Neuron (in vitro differentiated cells): ENCODE measurements around the gene ZNF474.
A peak's percentile ranks its signal among the peaks of the same experiment; 100 is the strongest.

Experiments used
- H2AFZ ChIP-seq: one replicate; pipeline ENCODE4 v1.6.1; 2013; ENCODE audit warnings: low read depth, mild to moderate bottlenecking, inconsistent platforms, low read length, moderate library complexity
- H3K27me3 ChIP-seq: one replicate; pipeline ENCODE4 v1.6.1; 2013; ENCODE audit warnings: low read length; ENCODE audit not compliant: insufficient read depth
- H3K36me3 ChIP-seq: one replicate; pipeline ENCODE4 v1.6.1; 2013; ENCODE audit warnings: low read length; ENCODE audit not compliant: insufficient read depth
- H3K4me1 ChIP-seq: one replicate; pipeline ENCODE4 v1.6.1; 2013; ENCODE audit warnings: low read length; ENCODE audit not compliant: insufficient read depth
- H3K4me3 ChIP-seq: 2 replicates; pipeline ENCODE4 v1.5.1; 2013; ENCODE audit warnings: mild to moderate bottlenecking, low read length, moderate library complexity
- H3K9me3 ChIP-seq: one replicate; pipeline ENCODE4 v1.6.1; 2013; ENCODE audit warnings: low read length

The ZNF474 gene

DNA sequence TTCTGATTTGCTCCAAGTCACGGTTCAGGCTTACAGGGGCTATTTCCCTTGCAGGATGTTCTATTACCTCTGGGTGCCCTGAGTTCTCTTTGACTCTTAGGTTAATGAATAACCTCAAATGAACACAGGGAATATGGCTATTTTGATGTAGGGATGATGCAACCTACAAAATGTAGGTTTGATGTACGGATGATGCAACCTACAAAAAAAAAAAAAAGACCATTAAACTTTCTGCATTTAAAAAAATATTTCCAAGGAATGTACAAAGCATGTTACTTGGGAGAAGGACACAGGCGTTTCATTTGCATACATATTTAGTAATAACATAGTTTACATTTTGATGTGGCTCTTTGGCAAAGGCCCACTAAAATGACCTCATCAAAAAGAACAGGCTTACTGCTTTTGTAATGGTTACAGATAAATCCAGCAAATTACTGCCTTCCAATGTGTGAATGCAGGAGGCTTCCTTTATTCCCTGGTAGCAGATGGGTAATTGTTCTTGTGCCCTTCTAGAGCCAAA, 36.3 kb downstream of the ZNF474 start:
- Histone ChIP-seq H3K36me3 (no peaks in the 10 kb centered on the region), H3K4me1 (peaks cover 20% of the 10 kb centered on the region), H3K9me3 (no peaks in the 10 kb centered on the region), H3K4me3 (no peak overlapping the region), H3K27me3 (no peaks in the 10 kb centered on the region), H2AFZ (no peak overlapping the region)

DNA sequence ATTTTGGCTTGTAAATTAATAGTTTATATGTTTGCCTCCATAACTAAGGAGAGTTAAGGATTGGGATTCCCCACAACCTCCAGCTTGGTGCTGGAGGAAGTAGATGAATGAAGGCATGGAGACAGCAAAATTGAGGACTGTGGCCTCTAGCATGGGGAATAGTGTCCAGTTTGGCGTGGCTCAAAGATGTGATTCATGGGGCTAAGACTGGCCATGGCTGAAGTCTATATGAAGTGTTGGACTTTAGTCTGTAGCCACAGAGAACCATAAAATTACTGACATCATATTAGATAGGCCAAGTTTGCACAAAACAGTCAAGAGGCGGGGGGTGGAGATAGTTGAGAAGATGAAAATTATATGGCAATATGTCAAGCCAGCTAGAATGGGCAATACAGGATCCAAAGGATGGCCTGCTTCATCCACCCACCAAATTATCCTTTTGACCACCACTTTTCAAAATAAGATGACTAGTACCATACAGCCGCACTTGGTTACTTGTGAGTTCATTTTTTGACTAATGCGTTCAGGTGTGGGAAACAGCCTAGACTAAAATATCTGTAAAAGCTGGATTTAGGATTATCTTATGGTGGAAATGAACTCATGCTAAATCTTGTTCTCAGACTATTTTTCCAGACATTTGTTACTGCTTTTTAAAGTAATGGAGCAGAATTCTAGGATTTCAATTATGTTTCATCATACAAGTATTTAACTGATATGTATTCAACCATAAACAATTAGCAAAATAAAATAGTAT, 40.2 kb downstream of the ZNF474 start:
- no peak overlapping the region for H3K4me3 ChIP-seq
- no peaks in the 10 kb centered on the region for H3K9me3 ChIP-seq
- H2AFZ ChIP-seq = no peak overlapping the region
- no peaks in the 10 kb centered on the region for H3K27me3 ChIP-seq
- no peaks in the 10 kb centered on the region for H3K36me3 ChIP-seq
- H3K4me1 ChIP-seq = peaks cover 15% of the 10 kb centered on the region

DNA sequence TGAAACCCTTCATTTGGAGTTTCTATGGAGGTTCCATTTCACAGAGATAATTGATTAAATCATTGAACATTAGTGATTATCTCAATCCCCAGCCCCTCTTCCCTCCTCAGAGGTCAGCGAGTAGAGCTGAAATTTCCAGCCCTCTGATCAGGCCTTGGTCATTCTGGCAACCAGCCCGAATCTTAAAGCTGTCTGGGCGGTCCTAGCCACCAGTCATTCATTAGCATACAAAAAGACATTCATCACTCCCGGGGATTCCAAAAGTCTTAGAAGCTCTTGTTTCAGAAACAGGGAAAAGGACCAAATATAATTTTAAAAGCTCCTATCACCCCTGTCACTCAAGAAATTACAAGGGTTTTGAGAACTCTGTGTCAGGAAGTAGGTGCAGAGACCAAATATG, 41.3 kb downstream of the ZNF474 start:
- H2AFZ ChIP-seq = peak overlapping the region; percentile 62
- peaks cover 12% of the 10 kb centered on the region for H3K4me1 ChIP-seq
- no peaks in the 10 kb centered on the region for H3K27me3 ChIP-seq
- no peaks in the 10 kb centered on the region for H3K36me3 ChIP-seq
- no peak overlapping the region for H3K4me3 ChIP-seq
- no peaks in the 10 kb centered on the region for H3K9me3 ChIP-seq

DNA sequence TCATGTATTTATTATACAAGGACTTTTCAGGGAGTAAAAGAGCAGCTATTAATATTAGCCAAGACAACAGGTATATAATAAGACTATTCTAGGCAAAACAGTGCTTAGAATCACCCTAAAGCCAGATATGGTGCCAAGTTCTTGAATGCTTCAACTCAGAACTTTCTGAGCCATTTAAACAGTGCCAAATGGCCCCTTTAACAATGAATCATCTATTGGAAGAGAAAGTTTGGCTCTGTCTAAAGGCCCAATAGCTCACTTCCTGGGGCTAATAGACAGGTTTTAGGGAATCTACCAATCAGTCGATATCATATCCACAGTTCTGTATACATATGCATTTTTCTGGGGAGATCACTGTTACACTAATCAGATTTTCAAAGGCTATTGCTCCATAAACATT, 42.9 kb downstream of the ZNF474 start:
- no peaks in the 10 kb centered on the region for H3K36me3 ChIP-seq
- no peaks in the 10 kb centered on the region for H3K27me3 ChIP-seq
- H2AFZ ChIP-seq = no peak overlapping the region
- peaks cover 7% of the 10 kb centered on the region for H3K4me1 ChIP-seq
- H3K4me3 ChIP-seq = no peak overlapping the region
- H3K9me3 ChIP-seq = no peaks in the 10 kb centered on the region

DNA sequence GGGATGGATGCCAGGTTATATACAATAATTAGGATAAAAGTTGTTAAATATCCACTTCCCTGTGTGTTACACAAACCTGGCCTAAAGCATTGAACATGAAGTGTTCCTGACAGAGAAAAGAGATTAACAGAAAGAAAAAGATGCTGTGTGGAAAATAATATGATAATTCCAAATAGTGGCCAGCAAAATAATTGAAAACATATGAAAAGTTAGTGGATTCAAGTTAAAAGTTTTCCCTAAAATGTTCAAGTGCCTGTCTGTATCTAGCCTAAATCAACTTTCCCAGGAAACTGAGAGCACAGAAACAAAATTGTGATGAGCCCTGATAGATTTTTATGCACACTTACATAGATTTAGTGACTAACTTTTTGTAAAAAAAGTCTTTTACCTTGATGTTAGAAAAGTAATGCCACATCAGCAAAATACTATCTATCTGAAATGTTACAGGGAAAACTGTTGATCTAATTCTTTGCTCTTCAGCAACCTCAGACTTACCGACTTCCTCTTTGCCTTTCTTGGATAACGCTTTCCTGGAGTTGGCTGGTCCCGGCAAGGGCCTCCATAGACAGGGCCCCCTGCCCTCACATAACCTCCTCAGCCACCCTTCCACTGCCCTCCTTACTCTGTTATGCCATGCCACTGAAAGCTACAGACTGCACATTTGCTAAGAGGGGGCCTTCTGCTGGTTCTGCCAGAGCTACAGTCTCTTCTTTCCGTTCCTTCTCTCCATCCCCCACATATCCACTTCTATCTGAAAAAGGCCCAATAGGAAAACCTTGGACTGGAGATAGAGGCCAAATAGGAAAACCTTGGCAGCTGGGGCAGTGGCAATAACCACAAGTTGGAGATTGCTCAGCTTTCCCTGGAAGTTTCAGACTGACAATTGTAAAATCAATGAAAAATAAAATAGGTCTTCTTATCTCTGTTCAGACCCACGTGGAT, 44.4 kb downstream of the ZNF474 start:
- no peak overlapping the region for H3K4me3 ChIP-seq
- H3K4me1 ChIP-seq = peaks cover 7% of the 10 kb centered on the region
- H2AFZ ChIP-seq = no peak overlapping the region
- H3K27me3 ChIP-seq = no peaks in the 10 kb centered on the region
- H3K36me3 ChIP-seq = no peaks in the 10 kb centered on the region
- no peaks in the 10 kb centered on the region for H3K9me3 ChIP-seq

DNA sequence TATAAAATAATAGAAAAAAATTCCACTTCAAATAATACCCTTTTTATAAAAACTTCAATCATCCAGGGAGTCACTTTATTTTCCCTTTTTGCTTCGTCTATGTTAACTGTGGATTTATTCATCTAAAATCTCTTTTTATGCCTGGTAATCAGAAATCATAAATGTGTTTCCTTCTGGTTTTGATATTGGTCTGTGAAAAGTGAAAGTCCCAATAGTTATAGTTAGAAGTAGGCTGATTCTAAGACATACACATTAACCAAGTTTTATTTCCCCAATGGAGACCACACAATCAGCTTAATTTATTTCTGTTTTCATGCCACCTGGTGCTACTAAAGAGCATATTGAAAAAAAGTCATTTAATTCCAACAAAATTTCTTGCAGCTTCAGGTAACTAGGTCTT, 45.7 kb downstream of the ZNF474 start:
- Histone ChIP-seq H2AFZ (no peak overlapping the region), H3K4me3 (no peak overlapping the region), H3K4me1 (peaks cover 7% of the 10 kb centered on the region), H3K36me3 (no peaks in the 10 kb centered on the region), H3K27me3 (no peaks in the 10 kb centered on the region), H3K9me3 (no peaks in the 10 kb centered on the region)

DNA sequence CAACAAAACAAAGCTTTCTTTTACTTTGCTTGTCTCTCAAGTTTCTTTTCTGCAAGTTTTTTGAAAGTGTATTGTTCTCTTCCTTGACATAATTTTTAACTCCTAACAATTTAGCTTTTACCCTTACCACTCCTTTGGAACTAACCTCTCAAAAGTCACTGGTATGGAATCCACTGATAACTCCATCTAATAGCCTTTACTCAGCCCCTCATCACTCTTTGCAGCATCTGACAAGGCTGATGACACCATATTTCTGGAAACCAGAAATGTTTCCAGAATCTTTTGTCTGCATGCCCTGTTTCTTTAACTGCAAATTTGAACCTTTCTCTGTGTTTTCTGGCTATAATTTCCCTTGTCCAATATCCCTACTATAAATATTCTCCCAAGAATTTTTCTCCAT, 46.5 kb downstream of the ZNF474 start:
- H3K36me3 ChIP-seq = no peaks in the 10 kb centered on the region
- H2AFZ ChIP-seq = no peak overlapping the region
- no peaks in the 10 kb centered on the region for H3K27me3 ChIP-seq
- H3K9me3 ChIP-seq = no peaks in the 10 kb centered on the region
- no peak overlapping the region for H3K4me3 ChIP-seq
- H3K4me1 ChIP-seq = peaks cover under 1% of the 10 kb centered on the region

DNA sequence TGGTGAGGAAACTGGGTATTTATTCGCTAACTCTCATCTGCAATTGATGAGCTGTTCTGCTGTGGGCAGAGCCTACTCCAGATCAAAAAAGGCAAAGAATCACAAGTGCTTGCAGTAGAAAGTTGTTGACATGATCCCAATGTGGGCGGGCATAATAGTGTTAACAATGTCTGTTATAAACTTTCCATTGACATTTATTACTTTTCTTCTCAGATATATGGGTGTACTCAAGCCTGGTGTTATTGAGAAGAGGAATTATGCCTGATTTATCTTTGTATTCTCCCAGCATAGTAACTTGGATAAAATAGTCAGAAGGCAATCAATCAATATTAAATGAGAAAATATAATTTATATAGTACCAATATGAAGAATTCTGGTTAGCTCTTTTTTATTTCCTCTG, 47.8 kb downstream of the ZNF474 start:
- no peaks in the 10 kb centered on the region for H3K4me1 ChIP-seq
- H2AFZ ChIP-seq = no peak overlapping the region
- H3K27me3 ChIP-seq = no peaks in the 10 kb centered on the region
- no peaks in the 10 kb centered on the region for H3K36me3 ChIP-seq
- H3K4me3 ChIP-seq = no peak overlapping the region
- H3K9me3 ChIP-seq = no peaks in the 10 kb centered on the region

DNA sequence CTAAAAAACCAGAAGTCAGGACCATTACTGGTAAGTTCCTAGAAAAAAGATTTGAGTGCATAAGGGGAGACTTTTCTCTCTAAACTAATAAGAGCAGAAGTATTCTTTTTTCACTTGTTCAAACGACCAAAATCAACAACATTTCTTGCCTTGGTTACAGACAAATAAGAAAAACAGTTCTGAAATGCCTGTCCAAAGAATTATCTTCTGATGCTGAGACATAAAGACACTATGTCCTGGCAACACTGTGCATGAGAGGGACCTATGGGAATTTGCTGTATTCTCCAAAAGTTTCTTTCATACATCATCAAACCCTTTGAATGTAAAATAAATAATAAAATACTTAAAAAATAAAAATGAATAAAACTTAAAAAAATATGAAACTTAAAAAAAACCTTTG, 50.4 kb downstream of the ZNF474 start:
- Histone ChIP-seq H3K27me3 (no peaks in the 10 kb centered on the region), H2AFZ (no peak overlapping the region), H3K9me3 (no peaks in the 10 kb centered on the region), H3K4me3 (no peak overlapping the region), H3K4me1 (no peaks in the 10 kb centered on the region), H3K36me3 (no peaks in the 10 kb centered on the region)

DNA sequence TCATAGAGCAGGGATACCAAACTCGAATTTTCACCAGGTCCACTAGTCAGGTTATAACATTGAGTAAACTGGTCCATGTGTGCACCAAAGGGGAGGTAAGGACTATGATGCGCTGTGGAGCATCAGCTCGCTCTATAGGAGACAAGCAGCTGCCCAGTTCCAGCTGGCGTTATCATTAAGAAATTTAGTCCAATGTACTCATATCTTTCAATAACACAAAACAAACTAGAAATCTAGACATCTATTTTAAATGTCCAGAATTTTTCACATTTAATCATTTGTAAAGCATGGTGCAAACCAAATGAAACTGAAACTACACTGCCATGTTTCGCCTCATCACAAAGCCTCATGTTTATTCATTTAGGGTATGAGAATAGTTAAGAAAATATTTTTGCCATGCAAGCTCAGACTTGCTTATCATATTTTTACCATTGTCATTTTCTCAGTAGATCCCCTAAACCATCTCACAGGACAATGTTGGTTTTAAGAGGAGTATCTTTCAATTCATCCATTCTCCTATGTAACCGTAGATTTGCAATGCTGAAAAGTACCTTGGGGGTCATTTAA, 50.9 kb downstream of the ZNF474 start:
- no peaks in the 10 kb centered on the region for H3K36me3 ChIP-seq
- H3K9me3 ChIP-seq = no peaks in the 10 kb centered on the region
- H3K4me1 ChIP-seq = no peaks in the 10 kb centered on the region
- no peak overlapping the region for H2AFZ ChIP-seq
- H3K27me3 ChIP-seq = no peaks in the 10 kb centered on the region
- no peak overlapping the region for H3K4me3 ChIP-seq

DNA sequence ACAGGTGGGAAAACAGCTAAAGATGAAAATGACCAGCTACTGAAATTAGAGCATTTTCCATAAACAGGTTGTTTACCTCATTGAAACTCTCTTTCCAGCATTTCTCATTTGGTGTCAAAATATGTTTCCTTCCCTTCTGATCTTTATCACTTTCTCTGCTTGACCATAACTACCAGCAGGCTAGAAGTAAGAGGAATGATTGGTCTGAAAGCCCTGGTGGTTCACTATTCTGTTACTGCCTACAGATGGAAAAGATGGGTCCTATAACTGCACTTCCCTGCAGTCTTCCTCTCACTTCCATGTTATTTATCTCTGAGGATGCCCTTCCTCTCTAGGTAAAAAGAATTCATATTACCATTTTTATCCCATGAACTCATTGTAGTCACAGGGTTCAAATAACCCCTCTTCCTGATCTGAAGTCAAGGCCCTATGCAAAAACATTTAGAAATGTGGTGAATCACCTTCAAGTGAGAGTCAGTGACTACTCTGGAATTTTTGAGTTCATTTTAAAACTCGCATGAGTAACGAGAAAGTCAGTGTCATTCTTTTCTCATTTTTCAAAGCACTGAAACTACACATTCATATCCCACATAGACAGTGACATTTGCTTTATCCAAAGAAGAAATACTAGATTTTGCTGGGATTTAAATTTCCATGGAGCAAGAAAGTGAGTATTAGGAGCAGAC, 51.7 kb downstream of the ZNF474 start:
- Histone ChIP-seq H3K4me1 (no peaks in the 10 kb centered on the region), H3K4me3 (no peak overlapping the region), H3K36me3 (no peaks in the 10 kb centered on the region), H3K9me3 (no peaks in the 10 kb centered on the region), H2AFZ (no peak overlapping the region), H3K27me3 (no peaks in the 10 kb centered on the region)

DNA sequence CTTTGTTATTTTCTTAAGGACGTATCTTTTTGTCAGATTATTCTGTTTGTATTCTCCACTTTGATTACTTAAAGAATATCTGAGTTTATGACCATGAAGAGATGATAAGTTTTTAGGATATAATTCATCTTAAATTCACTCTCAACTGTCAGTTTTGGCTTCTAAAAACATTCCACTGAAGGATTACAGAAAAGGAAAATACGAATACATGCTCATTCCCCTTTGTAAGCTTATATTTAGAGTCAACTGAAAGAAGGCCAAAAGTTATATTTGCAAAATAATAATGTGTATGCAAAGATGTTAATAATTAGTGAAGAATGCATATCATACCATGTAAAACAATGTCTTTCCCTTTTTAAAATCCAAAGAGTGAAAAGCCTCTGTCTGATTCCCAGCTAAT, 52.5 kb downstream of the ZNF474 start:
- H3K4me3 ChIP-seq = no peak overlapping the region
- no peaks in the 10 kb centered on the region for H3K4me1 ChIP-seq
- H3K27me3 ChIP-seq = no peaks in the 10 kb centered on the region
- no peak overlapping the region for H2AFZ ChIP-seq
- no peaks in the 10 kb centered on the region for H3K36me3 ChIP-seq
- no peaks in the 10 kb centered on the region for H3K9me3 ChIP-seq
